ENCODE results near the gene ABCA13. TPM values are rescaled to one million over a fixed set of nuclear protein-coding genes. Genes with fewer than 3 reads are reported as not detected.

The ABCA13 gene
- total RNA-seq, 1 experiment from 2014 or later = not detected

GRCh38 chr7:48177271-48177670, 6.0 kb downstream of the ABCA13 start:
- BruUV-seq (replicated peaks) = no TSS peak
- ATAC-seq (no peak), DNase-seq (ENCODE audit: low read depth, low spot score) (no peak)
- no peak for TF ChIP-seq CTCF (IDR thresholded peaks at IDR 0.05 in 2 of 3, conservative IDR thresholded peaks at IDR 0.05 in 1 of 3; ENCODE audit: borderline replicate concordance in 1 of 3, insufficient read depth in 1 of 3, low read depth in 2 of 3, low read length in 2 of 3)
- TF ChIP-seq EZH2phosphoT487 (IDR thresholded peaks at IDR 0.05; ENCODE audit: borderline replicate concordance) = no peak
- no peak for TF ChIP-seq RAD21 (IDR thresholded peaks at IDR 0.05; ENCODE audit: low read depth)
- TF ChIP-seq CBX3 (IDR thresholded peaks at IDR 0.05; ENCODE audit: low read depth) = no peak
- no peak for TF ChIP-seq POLR2A (IDR thresholded peaks at IDR 0.05; ENCODE audit: borderline replicate concordance, extremely low read depth, insufficient read depth, insufficient read length)
- no peak for TF ChIP-seq POLR2AphosphoS5 (IDR thresholded peaks at IDR 0.05; ENCODE audit: low read depth, low read length)
- TF ChIP-seq ZBTB33 (IDR thresholded peaks at IDR 0.05; ENCODE audit: extremely low read depth, insufficient replicate concordance, low read length) = no peak
- no peak for TF ChIP-seq REST (IDR thresholded peaks at IDR 0.05; ENCODE audit: low read depth)
- TF ChIP-seq SIN3A (IDR thresholded peaks at IDR 0.05; ENCODE audit: low read depth) = no peak
- TF ChIP-seq CEBPB (IDR thresholded peaks at IDR 0.05; ENCODE audit: low read depth) = no peak
- TF ChIP-seq FOSL1 (IDR thresholded peaks at IDR 0.05; ENCODE audit: low read depth) = no peak
- TF ChIP-seq SRF (IDR thresholded peaks at IDR 0.05; ENCODE audit: low read depth) = no peak
- TF ChIP-seq EZH2 (IDR thresholded peaks at IDR 0.05) = no peak
- no peak for TF ChIP-seq MAX (IDR thresholded peaks at IDR 0.05)
- TF ChIP-seq TCF7L2 (IDR thresholded peaks at IDR 0.05; ENCODE audit: borderline replicate concordance, extremely low read depth, insufficient read depth, insufficient read length) = no peak
- no peak for TF ChIP-seq SP1 (IDR thresholded peaks at IDR 0.05; ENCODE audit: low read depth)
- TF ChIP-seq ELF1 (IDR thresholded peaks at IDR 0.05; ENCODE audit: borderline replicate concordance, low read depth) = no peak
- TF ChIP-seq ZFX (IDR thresholded peaks at IDR 0.05) = no peak
- Histone ChIP-seq H3K4me2 (ENCODE audit: low read length) (no peak overlapping the region), H3K79me2 (ENCODE audit: insufficient read depth, low read length) (no peaks in the 10 kb centered on the region), H3K27ac (ENCODE audit: low read depth, low read length) (no peak overlapping the region), H4K20me1 (ENCODE audit: insufficient read depth) (no peaks in the 10 kb centered on the region), H3K4me1 (ENCODE audit: control insufficient read depth in 1 of 2, insufficient read depth in 2 of 2, low read length in 2 of 2) (no peaks in the 10 kb centered on the region), H3K9me3 (ENCODE audit: control insufficient read depth in 1 of 2, insufficient read depth in 1 of 2, low read depth in 1 of 2, low read length in 2 of 2) (no peaks in the 10 kb centered on the region), H3K9me2 (ENCODE audit: insufficient read depth) (no peaks in the 10 kb centered on the region), H3K27me3 (ENCODE audit: insufficient read depth, low read length) (no peaks in the 10 kb centered on the region), H3K4me3 (replicated peaks in 1 of 2; ENCODE audit: low read depth in 1 of 2, low read length in 2 of 2) (no peak overlapping the region), H2AFZ (ENCODE audit: low read depth, low read length, poor library complexity, severe bottlenecking) (no peak overlapping the region), H3K36me3 (ENCODE audit: control insufficient read depth in 1 of 2, insufficient read depth in 2 of 2, low read length in 2 of 2) (no peaks in the 10 kb centered on the region), H3K9ac (ENCODE audit: low read length) (no peak overlapping the region)
- POLR2A ChIA-PET = no interaction called here
- CTCF ChIA-PET = no interaction called here
- RAD21 ChIA-PET (ENCODE audit: low non-redundant PET in 1 of 2, low total read pairs in 2 of 2, uncharacterized antibody in 2 of 2, unreplicated experiment in 2 of 2) = no interaction called here
- intact Hi-C loops (cut with micrococcal nuclease) = no loop called here
